HepG2 (cell line): ENCODE data around the gene PLLP. TPM values are rescaled to one million over a fixed set of nuclear protein-coding genes. Genes with fewer than 3 reads are reported as not detected.
A peak's percentile ranks its signal among the peaks of the same experiment; 100 is the strongest.

Source experiments
- CHCHD3 ChIP-seq: sonication (generic); formaldehyde crosslinking; IDR thresholded peaks from 2 replicates; pipeline ENCODE4 v1.8.0; 2022; ENCODE audit warnings: mild to moderate bottlenecking, missing genetic modification reagents, moderate library complexity
- E2F1 ChIP-seq: sonication (generic); formaldehyde crosslinking; IDR thresholded peaks from 2 replicates; pipeline ENCODE4 v1.5.0; 2020; ENCODE audit warnings: missing genetic modification reagents
- EZH2 ChIP-seq: conservative IDR thresholded peaks from 2 replicates; pipeline ENCODE4 v1.6.1; 2012; ENCODE audit warnings: mild to moderate bottlenecking, low read depth, low read length, moderate library complexity
- FOXK1 ChIP-seq: sonication (generic); formaldehyde crosslinking; IDR thresholded peaks from 2 replicates; pipeline ENCODE4 v1.4.0; 2020; ENCODE audit warnings: low read depth, missing genetic modification reagents, borderline replicate concordance
- HNF1B ChIP-seq: sonication (generic); formaldehyde crosslinking; IDR thresholded peaks from 2 replicates; pipeline ENCODE4 v1.5.1; 2020; ENCODE audit warnings: mild to moderate bottlenecking, moderate library complexity, missing genetic modification reagents
- HOXA9 ChIP-seq: sonication (generic); formaldehyde crosslinking; IDR thresholded peaks from 2 replicates; pipeline ENCODE4 v1.8.1; 2022; ENCODE audit warnings: missing genetic modification reagents, mild to moderate bottlenecking, moderate library complexity, borderline replicate concordance
- KDM2A ChIP-seq: sonication (generic); formaldehyde crosslinking; IDR thresholded peaks from 2 replicates; pipeline ENCODE4 v1.4.0; 2020; ENCODE audit warnings: low read depth, missing genetic modification reagents, borderline replicate concordance
- MTF1 ChIP-seq: sonication (generic); formaldehyde crosslinking; IDR thresholded peaks from 2 replicates; pipeline ENCODE4 v1.5.0; 2020; ENCODE audit warnings: missing genetic modification reagents
- SMARCC2 ChIP-seq: fragments of 450-650 bp; IDR thresholded peaks from 2 replicates; pipeline ENCODE4 v1.6.1; 2017; ENCODE audit warnings: antibody characterized with exemption, mild to moderate bottlenecking
- ZBTB42 ChIP-seq: sonication (generic); formaldehyde crosslinking; IDR thresholded peaks from 2 replicates; pipeline ENCODE4 v1.5.0; 2020; ENCODE audit warnings: mild to moderate bottlenecking, missing genetic modification reagents
- ZNF687 ChIP-seq: sonication (generic); formaldehyde crosslinking; IDR thresholded peaks from 2 replicates; pipeline ENCODE4 v1.5.1; 2020; ENCODE audit warnings: mild to moderate bottlenecking, missing genetic modification reagents, moderate library complexity
- polyA plus RNA-seq, 8 experiments: library from polyadenylated mRNA; depleted of rRNA in 3 of 8; stranded (reverse) in 7 of 8; unstranded in 1 of 8; fragments of >200 nt; fragmentation: Illumina TruSeq in 4 of 8; extraction: Trizol in 4 of 8; gene quantifications; 2 replicates each; pipeline versions ENCODE4 v1.2.1 to v1.2.3, GENCODE V29; 2011 to 2016; ENCODE audit warnings: low read depth in 4 of 8, missing spikeins in 1 of 8, mixed read lengths in 1 of 8; ENCODE audit not compliant: insufficient read depth in 1 of 8
- total RNA-seq, 5 experiments: library from RNA; depleted of rRNA; stranded (reverse); fragments of >200 nt; fragmentation: Illumina TruSeq; extraction: Trizol; gene quantifications; 2 replicates each; pipeline ENCODE4 v1.2.3, GENCODE V29; 2016; ENCODE audit warnings: low read depth in 1 of 5
- TF ChIP-seq, protein P1 (sequence below): IDR thresholded peaks from 2 replicates; pipeline ENCODE4 v1.6.1; 2016; ENCODE audit warnings: low read depth, borderline replicate concordance
- TF ChIP-seq, protein P2 (sequence below): sonication (generic); formaldehyde crosslinking; IDR thresholded peaks from 2 replicates; pipeline ENCODE4 v1.8.0; 2022; ENCODE audit warnings: mild to moderate bottlenecking, missing genetic modification reagents; ENCODE audit not compliant: insufficient replicate concordance
- TF ChIP-seq, protein P3 (sequence below): sonication (generic); formaldehyde crosslinking; IDR thresholded peaks from 2 replicates; pipeline ENCODE4 v1.4.0; 2020; ENCODE audit warnings: mild to moderate bottlenecking, missing genetic modification reagents

Gene PLLP
- total and polyA plus RNA-seq, 2 of the 13 experiments (the other 11 are each of a cell fraction or from before 2014, with no cell fraction given) = 60.6 to 127 TPM

GRCh38 chr16:57278494-57278893 is 6.0 kb downstream of the PLLP start (continued):
- no peak for TF ChIP-seq FOXK1 (CRISPR knock-in tag)
- TF ChIP-seq, protein P1, sequence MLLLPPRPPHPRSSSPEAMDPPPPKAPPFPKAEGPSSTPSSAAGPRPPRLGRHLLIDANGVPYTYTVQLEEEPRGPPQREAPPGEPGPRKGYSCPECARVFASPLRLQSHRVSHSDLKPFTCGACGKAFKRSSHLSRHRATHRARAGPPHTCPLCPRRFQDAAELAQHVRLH (CRISPR knock-in tag) = 0 out of 2 replicates have a peak, but pooled peaks have one; percentile 18
- TF ChIP-seq, protein P2, sequence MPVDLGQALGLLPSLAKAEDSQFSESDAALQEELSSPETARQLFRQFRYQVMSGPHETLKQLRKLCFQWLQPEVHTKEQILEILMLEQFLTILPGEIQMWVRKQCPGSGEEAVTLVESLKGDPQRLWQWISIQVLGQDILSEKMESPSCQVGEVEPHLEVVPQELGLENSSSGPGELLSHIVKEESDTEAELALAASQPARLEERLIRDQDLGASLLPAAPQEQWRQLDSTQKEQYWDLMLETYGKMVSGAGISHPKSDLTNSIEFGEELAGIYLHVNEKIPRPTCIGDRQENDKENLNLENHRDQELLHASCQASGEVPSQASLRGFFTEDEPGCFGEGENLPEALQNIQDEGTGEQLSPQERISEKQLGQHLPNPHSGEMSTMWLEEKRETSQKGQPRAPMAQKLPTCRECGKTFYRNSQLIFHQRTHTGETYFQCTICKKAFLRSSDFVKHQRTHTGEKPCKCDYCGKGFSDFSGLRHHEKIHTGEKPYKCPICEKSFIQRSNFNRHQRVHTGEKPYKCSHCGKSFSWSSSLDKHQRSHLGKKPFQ (CRISPR knock-in tag) = peak; percentile 36
- no peak for TF ChIP-seq E2F1 (CRISPR knock-in tag)
- 0 out of 2 replicates have a peak, but pooled peaks have one; percentile 13 for TF ChIP-seq ZNF687
- no peak for TF ChIP-seq ZBTB42 (CRISPR knock-in tag)
- no peak for TF ChIP-seq CHCHD3 (CRISPR knock-in tag)
- TF ChIP-seq EZH2 = no peak
- no peak for TF ChIP-seq KDM2A (CRISPR knock-in tag)
- TF ChIP-seq HOXA9 (CRISPR knock-in tag) = no peak
- TF ChIP-seq, protein P3, sequence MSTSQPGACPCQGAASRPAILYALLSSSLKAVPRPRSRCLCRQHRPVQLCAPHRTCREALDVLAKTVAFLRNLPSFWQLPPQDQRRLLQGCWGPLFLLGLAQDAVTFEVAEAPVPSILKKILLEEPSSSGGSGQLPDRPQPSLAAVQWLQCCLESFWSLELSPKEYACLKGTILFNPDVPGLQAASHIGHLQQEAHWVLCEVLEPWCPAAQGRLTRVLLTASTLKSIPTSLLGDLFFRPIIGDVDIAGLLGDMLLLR (CRISPR knock-in tag) = no peak
- TF ChIP-seq HNF1B = no peak
- no peak for TF ChIP-seq SMARCC2
- no peak for TF ChIP-seq MTF1 (CRISPR knock-in tag)
